OCI-LY1 (cell line): ENCODE data around the gene IDUA.

Experiments
- H2AFZ ChIP-seq: fragments of 200-600 bp; sonication (generic), shearing (Covaris generic); 2 replicates; pipeline ENCODE4 v1.6.0; 2014; ENCODE audit warnings: antibody characterized with exemption, mild to moderate bottlenecking, low read length
- H3F3A ChIP-seq: fragments of 200-600 bp; sonication (generic), shearing (Covaris generic); 2 replicates; pipeline ENCODE4 v1.6.0; 2014; ENCODE audit warnings: mild to moderate bottlenecking, antibody characterized with exemption, low read length, moderate library complexity; ENCODE audit not compliant: insufficient read depth
- H3K27ac ChIP-seq: fragments of 200-600 bp; sonication (generic); 2 replicates; pipeline ENCODE4 v1.5.1; 2014; ENCODE audit warnings: low read length, mixed run types, mild to moderate bottlenecking, low read depth; ENCODE audit not compliant: poor library complexity, severe bottlenecking
- H3K27me3 ChIP-seq: fragments of 200-600 bp; sonication (generic); 2 replicates; pipeline ENCODE4 v1.6.0; 2014; ENCODE audit warnings: antibody characterized with exemption, mild to moderate bottlenecking, low read length, moderate library complexity; ENCODE audit not compliant: insufficient read depth
- H3K36me3 ChIP-seq: fragments of 200-600 bp; sonication (generic); 2 replicates; pipeline ENCODE4 v1.6.1; 2014; ENCODE audit warnings: mild to moderate bottlenecking, antibody characterized with exemption, low read length, moderate library complexity, mixed read lengths; ENCODE audit not compliant: insufficient read depth
- H3K4me1 ChIP-seq: fragments of 200-600 bp; sonication (generic); 2 replicates; pipeline ENCODE4 v1.5.1; 2014; ENCODE audit warnings: mild to moderate bottlenecking, low read length, moderate library complexity; ENCODE audit not compliant: insufficient read depth, severe bottlenecking
- H3K4me2 ChIP-seq: fragments of 200-600 bp; sonication (generic), shearing (Covaris generic); 2 replicates; pipeline ENCODE4 v1.6.1; 2014; ENCODE audit warnings: low read length
- H3K4me3 ChIP-seq: fragments of 200-600 bp; sonication (generic); 2 replicates; pipeline ENCODE4 v1.5.1; 2014; ENCODE audit warnings: low read length, low read depth, mild to moderate bottlenecking, mixed read lengths; ENCODE audit not compliant: poor library complexity, severe bottlenecking
- H3K79me2 ChIP-seq: fragments of 200-600 bp; shearing (Covaris generic); 2 replicates; pipeline ENCODE4 v1.6.1; 2016; ENCODE audit warnings: mixed run types, low read length, mixed read lengths; ENCODE audit not compliant: insufficient read depth
- H3K9ac ChIP-seq: fragments of 200-600 bp; sonication (generic), shearing (Covaris generic); 2 replicates; pipeline ENCODE4 v1.6.1; 2014; ENCODE audit warnings: mild to moderate bottlenecking, low read length, mixed read lengths
- H3K9me2 ChIP-seq: fragments of 200-600 bp; sonication (generic), shearing (Covaris generic); 2 replicates; pipeline ENCODE4 v1.6.1; 2014; ENCODE audit warnings: low read depth, mild to moderate bottlenecking, low read length, mixed read lengths
- H3K9me3 ChIP-seq: fragments of 200-600 bp; shearing (Covaris generic); 2 replicates; pipeline ENCODE4 v1.6.1; 2014; ENCODE audit warnings: low read length, mixed read lengths
- H4K20me1 ChIP-seq: fragments of 200-600 bp; sonication (generic), shearing (Covaris generic); 2 replicates; pipeline ENCODE4 v1.6.0; 2016; ENCODE audit warnings: mild to moderate bottlenecking, low read length; ENCODE audit not compliant: insufficient read depth
- EZH2 ChIP-seq: fragments of 200-600 bp; sonication (generic), shearing (Covaris generic); IDR thresholded peaks from 2 replicates; pipeline ENCODE4 v1.8.0; 2017; ENCODE audit warnings: borderline replicate concordance, mixed run types, mild to moderate bottlenecking, antibody characterized with exemption, low read length, moderate library complexity, mixed read lengths
- TF ChIP-seq, protein P1 (sequence below): fragments of 200-600 bp; sonication (generic), shearing (Covaris generic); IDR thresholded peaks from 2 replicates; pipeline ENCODE4 v1.5.1; 2017; ENCODE audit warnings: mild to moderate bottlenecking, antibody characterized with exemption, low read length, moderate library complexity, mixed read lengths

The IDUA gene

GRCh38 chr4:955161-955921, 31.5 kb upstream of the IDUA start:
- H3K4me3 ChIP-seq = no peak overlapping the region
- no peak overlapping the region for H2AFZ ChIP-seq
- no peaks in the 10 kb centered on the region for H3K27me3 ChIP-seq
- H3K4me1 ChIP-seq = no peaks in the 10 kb centered on the region
- H3K9ac ChIP-seq = no peak overlapping the region
- no peaks in the 10 kb centered on the region; the same call in 1 of the 2 replicates for H3K36me3 ChIP-seq
- H3K9me3 ChIP-seq = no peaks in the 10 kb centered on the region
- H3K4me2 ChIP-seq = no peak overlapping the region
- no peak for TF ChIP-seq EZH2
- TF ChIP-seq, protein P1, sequence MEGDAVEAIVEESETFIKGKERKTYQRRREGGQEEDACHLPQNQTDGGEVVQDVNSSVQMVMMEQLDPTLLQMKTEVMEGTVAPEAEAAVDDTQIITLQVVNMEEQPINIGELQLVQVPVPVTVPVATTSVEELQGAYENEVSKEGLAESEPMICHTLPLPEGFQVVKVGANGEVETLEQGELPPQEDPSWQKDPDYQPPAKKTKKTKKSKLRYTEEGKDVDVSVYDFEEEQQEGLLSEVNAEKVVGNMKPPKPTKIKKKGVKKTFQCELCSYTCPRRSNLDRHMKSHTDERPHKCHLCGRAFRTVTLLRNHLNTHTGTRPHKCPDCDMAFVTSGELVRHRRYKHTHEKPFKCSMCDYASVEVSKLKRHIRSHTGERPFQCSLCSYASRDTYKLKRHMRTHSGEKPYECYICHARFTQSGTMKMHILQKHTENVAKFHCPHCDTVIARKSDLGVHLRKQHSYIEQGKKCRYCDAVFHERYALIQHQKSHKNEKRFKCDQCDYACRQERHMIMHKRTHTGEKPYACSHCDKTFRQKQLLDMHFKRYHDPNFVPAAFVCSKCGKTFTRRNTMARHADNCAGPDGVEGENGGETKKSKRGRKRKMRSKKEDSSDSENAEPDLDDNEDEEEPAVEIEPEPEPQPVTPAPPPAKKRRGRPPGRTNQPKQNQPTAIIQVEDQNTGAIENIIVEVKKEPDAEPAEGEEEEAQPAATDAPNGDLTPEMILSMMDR = no peak
- no peak overlapping the region for H3K27ac ChIP-seq
- H3F3A ChIP-seq = no peaks in the 10 kb centered on the region
- H3K79me2 ChIP-seq = no peaks in the 10 kb centered on the region
- H3K9me2 ChIP-seq = no peaks in the 10 kb centered on the region
- H4K20me1 ChIP-seq = no peaks in the 10 kb centered on the region

- H3K4me2 ChIP-seq = no peak overlapping the region
- no peaks in the 10 kb centered on the region for H3K27me3 ChIP-seq
- H3F3A ChIP-seq = no peaks in the 10 kb centered on the region
- H3K27ac ChIP-seq = no peak overlapping the region
- H3K9ac ChIP-seq = no peak overlapping the region
- H3K79me2 ChIP-seq = no peaks in the 10 kb centered on the region
- H2AFZ ChIP-seq = no peak overlapping the region
- H3K9me2 ChIP-seq = no peaks in the 10 kb centered on the region
- no peaks in the 10 kb centered on the region for H4K20me1 ChIP-seq
- TF ChIP-seq, protein P1 = no peak
- TF ChIP-seq EZH2 = no peak
- H3K4me1 ChIP-seq = no peaks in the 10 kb centered on the region
- no peaks in the 10 kb centered on the region; the same call in 1 of the 2 replicates for H3K36me3 ChIP-seq
- H3K9me3 ChIP-seq = no peaks in the 10 kb centered on the region
- no peak overlapping the region for H3K4me3 ChIP-seq
Measured at GRCh38 chr4:955931-956381, 30.9 kb upstream of the IDUA start.

GRCh38 chr4:956531-957230, 30.2 kb upstream of the IDUA start:
- TF ChIP-seq, protein P1 = no peak
- no peak for TF ChIP-seq EZH2
- no peaks in the 10 kb centered on the region for H3K79me2 ChIP-seq
- H2AFZ ChIP-seq = no peak overlapping the region
- H3K9ac ChIP-seq = no peak overlapping the region
- no peak overlapping the region for H3K4me3 ChIP-seq
- no peaks in the 10 kb centered on the region for H3F3A ChIP-seq
- no peaks in the 10 kb centered on the region for H3K4me1 ChIP-seq
- H4K20me1 ChIP-seq = no peaks in the 10 kb centered on the region
- H3K36me3 ChIP-seq = no peaks in the 10 kb centered on the region; the same call in 1 of the 2 replicates
- H3K27me3 ChIP-seq = no peaks in the 10 kb centered on the region
- H3K9me3 ChIP-seq = no peaks in the 10 kb centered on the region
- no peak overlapping the region for H3K27ac ChIP-seq
- H3K9me2 ChIP-seq = no peaks in the 10 kb centered on the region
- no peak overlapping the region for H3K4me2 ChIP-seq
